ENCODE measurements around the gene LTB4R. TPM values are rescaled to one million over a fixed set of nuclear protein-coding genes. Genes with fewer than 3 reads are reported as not detected.
A peak's percentile ranks its signal among the peaks of the same experiment; 100 is the strongest.

The LTB4R gene
- polyA plus RNA-seq, 2 of the 4 experiments (the other 2 are of a cell fraction), result 8.3 to 10.2 TPM

DNA sequence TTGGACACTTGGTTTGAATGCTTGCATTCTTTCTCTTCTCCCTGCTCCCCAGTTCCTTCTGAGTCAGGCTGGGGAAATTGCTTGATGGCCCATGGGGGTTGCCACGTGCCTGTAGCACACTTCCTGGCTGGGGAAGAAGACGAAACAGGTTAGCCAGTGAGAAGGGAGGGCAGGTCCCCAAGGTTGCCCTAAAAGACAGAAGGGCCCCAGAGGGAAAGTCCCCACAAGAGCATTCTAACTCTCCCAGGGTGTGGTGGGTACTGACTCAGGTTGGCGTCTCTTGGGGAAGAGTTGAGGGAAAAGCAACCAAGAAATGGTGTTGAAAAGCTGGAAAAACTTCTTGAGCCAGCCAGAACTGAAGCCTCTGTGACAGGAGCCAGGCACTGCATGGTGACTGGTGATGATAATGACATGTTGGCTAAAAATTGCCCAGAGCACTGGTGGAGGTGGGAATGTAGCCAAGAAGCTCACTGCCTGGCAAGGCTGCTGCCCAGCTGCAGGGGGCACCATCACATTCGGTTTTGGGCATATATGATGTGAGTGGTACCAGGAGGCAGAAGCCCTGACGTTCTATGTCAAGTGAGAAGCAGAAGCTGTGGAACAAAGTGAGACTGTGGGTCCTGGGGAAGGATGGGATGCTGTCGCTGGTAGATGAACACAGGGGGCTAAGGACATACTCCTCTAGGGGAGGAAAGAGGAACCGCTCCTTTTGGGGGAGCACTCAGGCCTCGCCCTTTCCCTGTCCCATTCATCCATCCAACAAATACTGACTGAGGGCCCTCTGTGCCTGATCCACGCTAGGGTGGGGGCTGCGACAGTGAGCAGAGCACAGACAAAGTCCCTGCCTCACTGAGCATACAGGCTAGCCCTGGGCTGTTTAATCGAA, 31.8 kb upstream of the LTB4R start:
- no peaks in the 10 kb centered on the region for H3K9me3 ChIP-seq
- ATAC-seq (peak; percentile 66 to 69; a peak in 5 of 6 replicates), FAIRE-seq (no peak), DNase-seq (ENCODE audit: low read depth in 1 of 2, low spot score in 1 of 2) (peak in 1 of 2 experiments; percentile 41)
- CTCF ChIA-PET, result interaction anchor here (1.7 to 34.0 kb wide), 5 partner anchors 7 to 152 kb away, joined by 4 to 469 read pairs (median 7); partner anchors contain the start of genes CIDEB, DHRS1, LTB4R and LTB4R2
- H3K27ac ChIP-seq, result no peak overlapping the region
- H3K4me2 ChIP-seq, result no peak overlapping the region
- WGBS (ENCODE audit: missing lambda C conversion rate), result 61% methylated on average over 11 of the region's 11 CpGs
- POLR2A ChIA-PET, result interaction anchor here (1.2 to 1.6 kb wide), 3 partner anchors 8 to 37 kb away, joined by 3 to 5 read pairs (median 3); partner anchors contain the start of genes RABGGTA and TINF2
- H3K4me3 ChIP-seq, result no peak overlapping the region
- TF ChIP-seq, protein P1, sequence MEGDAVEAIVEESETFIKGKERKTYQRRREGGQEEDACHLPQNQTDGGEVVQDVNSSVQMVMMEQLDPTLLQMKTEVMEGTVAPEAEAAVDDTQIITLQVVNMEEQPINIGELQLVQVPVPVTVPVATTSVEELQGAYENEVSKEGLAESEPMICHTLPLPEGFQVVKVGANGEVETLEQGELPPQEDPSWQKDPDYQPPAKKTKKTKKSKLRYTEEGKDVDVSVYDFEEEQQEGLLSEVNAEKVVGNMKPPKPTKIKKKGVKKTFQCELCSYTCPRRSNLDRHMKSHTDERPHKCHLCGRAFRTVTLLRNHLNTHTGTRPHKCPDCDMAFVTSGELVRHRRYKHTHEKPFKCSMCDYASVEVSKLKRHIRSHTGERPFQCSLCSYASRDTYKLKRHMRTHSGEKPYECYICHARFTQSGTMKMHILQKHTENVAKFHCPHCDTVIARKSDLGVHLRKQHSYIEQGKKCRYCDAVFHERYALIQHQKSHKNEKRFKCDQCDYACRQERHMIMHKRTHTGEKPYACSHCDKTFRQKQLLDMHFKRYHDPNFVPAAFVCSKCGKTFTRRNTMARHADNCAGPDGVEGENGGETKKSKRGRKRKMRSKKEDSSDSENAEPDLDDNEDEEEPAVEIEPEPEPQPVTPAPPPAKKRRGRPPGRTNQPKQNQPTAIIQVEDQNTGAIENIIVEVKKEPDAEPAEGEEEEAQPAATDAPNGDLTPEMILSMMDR (IDR thresholded peaks at IDR 0.05), result no peak
- TF ChIP-seq MYC (IDR thresholded peaks at IDR 0.05; ENCODE audit: borderline replicate concordance, low read length) (no peak), EHF (CRISPR knock-in tag; IDR thresholded peaks at IDR 0.05) (no peak), RAD21 (conservative IDR thresholded peaks at IDR 0.05 in 1 of 2, IDR thresholded peaks at IDR 0.05 in 1 of 2) (peak in 1 of 2 experiments; percentile 19; a peak in 1 of 5 replicates), RARB (CRISPR knock-in tag; IDR thresholded peaks at IDR 0.05) (no peak), ESRRA (IDR thresholded peaks at IDR 0.05; ENCODE audit: borderline replicate concordance, low read length) (no peak), HOXA7 (CRISPR knock-in tag; IDR thresholded peaks at IDR 0.05) (no peak), CEBPB (IDR thresholded peaks at IDR 0.05) (no peak), JUNB (IDR thresholded peaks at IDR 0.05) (no peak), RFX5 (IDR thresholded peaks at IDR 0.05) (peak; percentile 60; the same call in 1 of the 2 replicates)
- TF ChIP-seq, protein P2, sequence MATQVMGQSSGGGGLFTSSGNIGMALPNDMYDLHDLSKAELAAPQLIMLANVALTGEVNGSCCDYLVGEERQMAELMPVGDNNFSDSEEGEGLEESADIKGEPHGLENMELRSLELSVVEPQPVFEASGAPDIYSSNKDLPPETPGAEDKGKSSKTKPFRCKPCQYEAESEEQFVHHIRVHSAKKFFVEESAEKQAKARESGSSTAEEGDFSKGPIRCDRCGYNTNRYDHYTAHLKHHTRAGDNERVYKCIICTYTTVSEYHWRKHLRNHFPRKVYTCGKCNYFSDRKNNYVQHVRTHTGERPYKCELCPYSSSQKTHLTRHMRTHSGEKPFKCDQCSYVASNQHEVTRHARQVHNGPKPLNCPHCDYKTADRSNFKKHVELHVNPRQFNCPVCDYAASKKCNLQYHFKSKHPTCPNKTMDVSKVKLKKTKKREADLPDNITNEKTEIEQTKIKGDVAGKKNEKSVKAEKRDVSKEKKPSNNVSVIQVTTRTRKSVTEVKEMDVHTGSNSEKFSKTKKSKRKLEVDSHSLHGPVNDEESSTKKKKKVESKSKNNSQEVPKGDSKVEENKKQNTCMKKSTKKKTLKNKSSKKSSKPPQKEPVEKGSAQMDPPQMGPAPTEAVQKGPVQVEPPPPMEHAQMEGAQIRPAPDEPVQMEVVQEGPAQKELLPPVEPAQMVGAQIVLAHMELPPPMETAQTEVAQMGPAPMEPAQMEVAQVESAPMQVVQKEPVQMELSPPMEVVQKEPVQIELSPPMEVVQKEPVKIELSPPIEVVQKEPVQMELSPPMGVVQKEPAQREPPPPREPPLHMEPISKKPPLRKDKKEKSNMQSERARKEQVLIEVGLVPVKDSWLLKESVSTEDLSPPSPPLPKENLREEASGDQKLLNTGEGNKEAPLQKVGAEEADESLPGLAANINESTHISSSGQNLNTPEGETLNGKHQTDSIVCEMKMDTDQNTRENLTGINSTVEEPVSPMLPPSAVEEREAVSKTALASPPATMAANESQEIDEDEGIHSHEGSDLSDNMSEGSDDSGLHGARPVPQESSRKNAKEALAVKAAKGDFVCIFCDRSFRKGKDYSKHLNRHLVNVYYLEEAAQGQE (IDR thresholded peaks at IDR 0.05), result no peak
- H3K4me1 ChIP-seq, result no peaks in the 10 kb centered on the region

DNA sequence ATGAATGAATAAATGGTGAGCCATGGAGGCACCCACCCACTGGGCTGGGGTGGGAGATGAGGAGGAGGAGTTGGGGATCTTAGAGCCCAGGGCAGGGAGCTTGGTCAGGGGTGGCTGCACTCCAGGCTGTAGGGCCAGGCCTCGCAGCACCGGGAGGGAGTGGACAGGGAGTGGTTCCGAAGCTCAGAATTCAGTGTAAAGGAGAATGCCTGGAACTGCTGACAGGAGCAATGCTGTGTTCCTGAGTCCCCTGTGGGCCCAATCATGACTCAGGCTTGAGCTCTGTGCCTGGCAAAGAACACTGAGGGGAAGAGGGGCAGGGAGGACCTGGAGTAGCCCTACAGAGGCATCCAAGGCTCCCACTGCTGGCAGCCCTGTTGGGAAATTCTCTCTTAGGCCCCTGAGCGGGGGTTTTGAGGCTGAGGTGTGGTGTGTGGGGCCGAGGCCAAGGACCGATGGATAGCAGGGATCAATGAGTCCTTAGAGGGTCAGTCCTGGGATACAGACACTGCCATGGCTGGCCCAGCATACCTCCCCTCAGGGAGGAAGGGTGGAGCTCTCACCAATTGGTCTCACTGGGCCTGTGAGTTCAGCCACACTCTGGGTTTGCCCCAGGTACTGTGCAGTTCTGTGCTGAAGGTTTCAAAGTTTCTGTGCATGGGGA, 30.4 kb upstream of the LTB4R start:
- WGBS (ENCODE audit: missing lambda C conversion rate), result 76% methylated on average over 6 of the region's 6 CpGs
- Histone ChIP-seq H3K4me1 (no peaks in the 10 kb centered on the region), H3K4me2 (no peak overlapping the region), H3K9me3 (no peaks in the 10 kb centered on the region), H3K27ac (no peak overlapping the region), H3K4me3 (no peak overlapping the region)
- TF ChIP-seq TFCP2L1 (CRISPR knock-in tag; IDR thresholded peaks at IDR 0.05) (no peak), NFE2L2 (conservative IDR thresholded peaks at IDR 0.05; ENCODE audit: low read length) (no peak), NPAS2 (CRISPR knock-in tag; IDR thresholded peaks at IDR 0.05; ENCODE audit: borderline replicate concordance) (no peak)
- ChIA-PET POLR2A (interaction anchor here (1.2 to 1.6 kb wide), 3 partner anchors 9 to 39 kb away, joined by 3 to 5 read pairs (median 3); partner anchors contain the start of genes RABGGTA and TINF2), CTCF (interaction anchor here (0.7 to 34.0 kb wide), 6 partner anchors 9 to 151 kb away, joined by 3 to 469 read pairs (median 4); partner anchors contain the start of genes CIDEB, DHRS1, LTB4R and LTB4R2)
- FAIRE-seq (no peak), DNase-seq (ENCODE audit: low read depth in 1 of 2, low spot score in 1 of 2) (no peak), ATAC-seq (no peak)
